GM19023 (cell line): ENCODE results near the gene MEN1.
"Not testable (repeated sequence)": the region's sequence is repeated elsewhere in the genome, so short reads cannot be mapped to it uniquely, and the experiment has no call there.

Experiments used
- ATAC-seq: cut with Tn5 transposase; IDR thresholded peaks from one replicate; pipeline ENCODE4 v1.9.1; 2021; ENCODE audit warnings: mild to moderate bottlenecking, moderate library complexity; ENCODE audit not compliant: unreplicated experiment

MEN1 gene

GRCh38 chr11:64834031-64834722 lies 23.8 kb upstream of the MEN1 start:
- no peak for ATAC-seq

DNA sequence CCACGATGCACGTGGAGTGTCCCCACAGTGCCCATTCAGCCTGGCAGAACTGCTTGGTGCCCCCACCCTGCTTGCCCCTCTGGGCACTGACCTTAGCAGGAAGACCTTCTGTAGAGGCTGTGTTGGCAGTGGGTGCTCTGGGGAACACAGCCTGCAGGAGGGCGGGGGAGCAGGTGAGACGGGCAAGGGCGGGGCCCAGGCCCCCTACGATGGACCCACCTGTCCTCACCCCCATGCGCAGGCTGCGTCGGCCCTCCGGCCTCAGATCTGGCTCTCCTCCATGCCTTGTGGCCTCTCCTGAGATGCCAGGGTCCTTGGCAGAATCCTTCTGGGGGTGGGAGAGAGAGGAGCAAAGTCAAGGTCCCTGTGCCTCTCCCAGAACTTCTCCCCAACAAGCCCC lies 23.2 kb upstream of the MEN1 start:
- no peak for ATAC-seq

GRCh38 chr11:64833198-64833502 lies 22.8 kb upstream of the MEN1 start:
- no peak for ATAC-seq

DNA sequence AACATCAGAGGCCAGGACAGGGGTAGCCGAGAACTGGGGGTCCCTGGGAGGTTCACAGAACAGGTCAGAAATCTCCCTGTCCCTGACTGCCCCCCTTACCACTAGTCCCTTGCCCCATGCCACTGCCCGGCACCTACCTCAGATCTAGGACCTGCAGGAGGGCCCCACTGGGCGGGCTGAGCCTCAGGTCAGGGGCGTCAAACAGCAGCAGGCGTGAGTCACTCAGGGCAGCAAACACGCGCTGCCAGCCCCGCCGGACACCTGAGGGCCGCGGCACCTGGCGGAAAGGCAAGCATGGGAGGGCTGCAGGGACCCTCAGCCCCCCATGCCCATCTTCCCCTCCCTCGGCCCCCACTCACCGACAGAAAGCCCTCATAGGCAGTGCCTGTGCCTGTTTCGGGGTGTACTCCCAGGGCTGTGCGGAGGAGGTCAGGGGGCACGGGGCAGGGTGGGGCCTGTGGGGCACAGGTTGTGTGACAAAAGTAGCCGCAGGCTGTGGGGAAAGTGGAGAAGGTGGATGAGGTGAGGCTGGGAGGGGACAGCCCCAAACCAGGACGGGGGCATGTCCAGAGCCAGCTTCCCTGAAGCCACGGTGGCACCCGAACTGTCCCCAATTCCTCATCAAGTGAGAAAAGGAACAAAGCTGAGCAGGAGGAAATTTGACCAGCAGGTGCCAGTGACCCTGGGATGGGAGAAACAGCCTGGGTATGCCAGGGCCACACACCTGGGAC lies 22.3 kb upstream of the MEN1 start:
- no peak for ATAC-seq

GRCh38 chr11:64831411-64831891 lies 21.1 kb upstream of the MEN1 start:
- no peak for ATAC-seq

DNA sequence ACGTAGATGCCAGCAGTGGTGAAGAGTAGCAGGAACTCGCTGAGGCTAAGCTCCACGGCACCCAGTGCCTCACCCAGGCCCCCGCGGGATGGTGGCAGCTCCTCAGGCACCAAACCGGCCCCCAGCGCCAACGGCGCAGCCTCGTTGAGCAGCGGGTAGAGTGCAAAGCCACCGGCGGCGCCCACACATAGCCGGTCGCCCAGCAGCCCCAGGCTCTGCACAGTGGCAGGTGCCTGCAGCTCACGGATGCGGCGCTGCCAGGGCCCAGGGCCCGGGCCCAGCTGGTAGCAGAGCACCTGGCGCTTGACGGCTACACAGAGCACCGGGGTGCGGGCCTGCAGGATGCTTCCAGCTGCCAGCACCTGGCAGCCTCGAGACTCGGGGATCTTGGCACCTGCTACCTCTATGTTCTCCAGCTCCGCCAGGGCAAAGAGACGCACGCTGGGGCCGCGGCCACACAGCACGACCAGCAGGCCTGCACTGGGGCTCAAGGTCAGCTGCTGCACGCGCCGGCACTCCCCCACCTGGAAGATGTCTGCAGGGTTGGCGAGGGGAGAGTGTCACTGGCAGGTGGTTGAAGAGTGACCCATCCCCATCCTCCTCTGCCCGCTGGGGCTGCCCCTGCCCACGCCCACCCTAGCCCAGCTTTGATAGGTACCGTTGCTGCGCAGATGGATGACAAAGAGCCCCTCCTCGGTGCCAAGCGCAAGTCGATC lies 19.3 kb upstream of the MEN1 start:
- no peak for ATAC-seq

DNA sequence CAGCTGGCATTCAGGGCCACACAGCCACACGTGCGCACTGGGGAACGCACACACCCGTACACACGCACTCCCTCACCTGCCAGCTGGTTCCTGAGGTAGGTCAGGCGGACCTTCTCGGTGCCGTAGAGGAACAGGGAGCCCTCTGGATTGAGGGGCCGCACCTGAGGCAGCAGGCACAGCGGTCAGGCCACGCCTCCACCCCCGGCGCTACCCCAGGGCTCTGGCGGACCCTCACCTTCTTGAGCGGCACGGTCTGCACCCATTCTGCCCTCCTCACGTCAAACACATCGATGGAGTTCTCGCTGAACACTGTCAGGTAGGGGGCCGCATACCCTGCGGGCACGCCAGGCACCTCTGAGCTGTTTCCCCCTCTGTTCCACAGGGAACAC lies 17.1 kb upstream of the MEN1 start:
- ATAC-seq: no peak

- no peak for ATAC-seq
Observed at GRCh38 chr11:64826578-64827450, 16.5 kb upstream of the MEN1 start.

DNA sequence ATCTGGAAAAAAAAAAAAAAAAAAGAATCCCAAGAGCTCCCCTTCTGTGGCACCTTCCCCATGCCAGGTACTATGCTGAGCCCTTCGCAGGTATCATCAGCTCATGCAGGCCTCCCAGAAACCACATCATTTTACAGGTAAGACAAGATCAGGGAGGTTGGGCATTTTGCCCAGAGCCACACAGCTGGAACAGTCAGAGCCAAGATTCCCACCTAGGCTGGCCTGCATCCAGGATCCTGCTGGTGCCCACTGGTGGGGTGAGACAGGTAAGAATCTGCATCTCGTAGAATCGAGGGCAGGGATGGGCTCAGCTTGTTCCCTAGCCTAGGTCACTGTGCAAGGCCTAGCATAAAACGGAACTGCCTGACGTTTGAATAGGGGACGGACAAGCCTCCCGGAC lies 15.7 kb upstream of the MEN1 start:
- no peak for ATAC-seq

DNA sequence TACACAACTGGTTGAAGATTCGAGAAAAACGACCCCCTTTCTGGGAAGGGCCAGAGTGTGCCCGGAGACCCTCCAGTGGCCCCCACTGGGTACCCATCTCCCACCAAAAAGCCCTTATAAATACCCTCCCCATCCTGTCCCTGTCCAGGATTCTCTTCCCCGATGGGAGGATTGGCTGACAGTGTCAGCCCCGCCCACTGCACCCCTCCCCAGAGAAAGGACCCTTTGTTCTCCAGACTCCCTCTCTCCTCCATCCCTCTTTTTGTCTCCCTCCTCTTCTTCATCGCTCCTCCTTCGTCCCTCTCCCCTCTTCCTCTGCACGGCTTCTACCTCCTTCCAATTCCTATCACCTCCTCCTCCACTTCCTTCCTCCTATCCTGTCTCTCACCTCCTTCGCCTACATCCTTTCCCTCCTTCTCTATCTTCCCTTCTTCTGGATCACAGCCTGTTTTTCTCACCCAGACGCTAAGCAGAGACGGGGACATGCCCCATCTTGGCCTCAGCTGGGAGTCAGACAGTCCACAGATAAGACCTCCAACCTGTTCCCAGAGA lies 13.3 kb upstream of the MEN1 start:
- ATAC-seq: no peak

DNA sequence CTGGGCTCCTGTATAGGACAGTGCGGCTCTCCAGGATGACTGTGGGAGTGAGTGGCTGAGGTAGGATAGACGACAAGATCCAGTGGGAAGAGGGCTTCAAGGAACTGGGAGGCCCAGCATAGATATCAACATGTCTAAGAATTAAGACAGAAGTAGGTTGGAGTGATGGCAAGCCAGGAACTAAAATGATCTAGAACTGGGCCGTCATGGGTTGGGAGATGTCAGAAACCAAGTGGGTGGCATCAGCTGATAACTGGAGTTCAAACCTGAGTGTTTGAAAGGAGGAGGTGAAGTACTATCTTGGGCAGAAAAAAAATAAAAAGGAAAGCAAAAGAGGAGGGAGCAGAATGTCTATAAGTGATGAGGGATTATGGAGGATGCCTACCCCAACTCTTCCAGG lies 7.1 kb upstream of the MEN1 start:
- ATAC-seq: no peak

DNA sequence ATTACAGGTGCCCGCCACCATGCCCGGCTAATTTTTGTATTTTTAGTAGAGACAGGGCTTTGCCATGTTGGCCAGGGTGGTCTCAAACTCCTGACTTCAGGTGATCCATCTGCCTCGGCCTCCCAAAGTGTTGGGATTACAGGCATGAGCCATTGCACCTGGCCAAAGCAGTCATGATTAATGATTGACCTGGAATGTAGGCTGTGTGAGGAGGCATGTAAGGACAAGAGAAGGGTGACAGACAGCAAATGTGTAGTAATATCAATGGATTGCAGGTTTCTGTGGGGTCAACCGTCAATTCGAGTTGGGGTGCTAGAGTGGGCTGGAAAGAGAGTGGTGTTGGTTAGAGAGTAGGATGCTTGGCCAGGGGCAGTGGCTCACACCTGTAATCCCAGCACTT lies 5.1 kb upstream of the MEN1 start:
- ATAC-seq: not testable (repeated sequence)

DNA sequence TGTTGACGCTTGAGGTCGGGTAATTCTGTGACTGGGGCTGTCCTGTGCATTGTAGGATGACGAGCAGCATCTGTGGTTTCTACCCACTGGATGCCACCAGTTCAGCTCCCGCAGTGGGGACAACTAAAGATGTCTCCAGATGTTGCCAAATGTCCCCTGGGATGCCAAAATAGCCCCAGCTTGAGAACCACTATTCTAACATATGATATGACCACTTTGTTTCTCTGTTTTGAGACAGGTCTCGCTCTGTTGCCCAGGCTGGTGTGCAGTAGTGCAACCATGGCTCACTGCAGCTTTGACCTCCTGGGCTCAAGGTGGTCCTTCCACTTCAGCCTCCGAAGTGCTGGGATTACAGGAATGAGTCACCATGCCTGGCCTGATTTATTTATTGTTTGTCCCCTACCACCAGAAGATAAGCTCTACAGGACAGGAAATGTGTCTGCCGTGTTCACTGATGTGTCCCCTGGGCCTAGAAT lies 4.4 kb upstream of the MEN1 start:
- peak; percentile 43 for ATAC-seq

DNA sequence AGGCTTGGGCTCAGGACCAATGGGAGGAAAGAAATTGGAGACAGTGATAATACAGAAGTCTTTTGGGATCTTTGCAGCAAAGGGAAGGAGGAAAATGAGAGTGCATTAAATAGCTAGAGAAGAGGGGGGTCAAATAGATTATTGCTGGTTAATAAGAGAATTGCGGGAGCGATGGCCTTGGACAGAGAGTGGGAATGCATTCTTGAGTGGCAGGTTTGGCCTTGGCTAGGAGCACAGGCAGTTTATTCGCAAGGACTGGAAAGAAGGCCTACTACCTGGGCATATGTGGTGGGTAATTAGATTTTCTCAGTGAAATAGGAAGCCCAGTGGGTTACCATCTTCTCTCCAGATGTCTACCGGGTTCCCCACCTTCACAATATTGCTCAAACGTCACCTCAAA lies 3.5 kb upstream of the MEN1 start:
- no peak for ATAC-seq

DNA sequence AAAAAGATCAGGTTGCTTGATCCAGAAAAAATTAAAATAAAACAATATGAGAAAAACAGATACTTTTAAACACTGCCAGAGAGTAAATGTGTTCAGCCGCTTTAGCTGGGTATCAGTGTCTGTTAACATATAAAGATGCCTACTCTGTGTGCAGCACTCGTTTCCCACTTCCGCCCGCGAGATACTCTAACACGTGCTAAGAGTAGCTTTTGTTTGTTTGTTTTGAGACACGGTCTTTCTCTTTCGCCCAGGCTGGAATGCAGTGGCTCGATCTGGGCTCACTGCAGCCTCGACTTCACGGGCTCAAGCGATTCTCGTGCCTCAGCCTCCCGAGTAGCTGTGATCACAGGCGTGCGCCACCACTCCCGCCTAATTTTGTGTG lies 531 bp upstream of the MEN1 start:
- no peak for ATAC-seq

DNA sequence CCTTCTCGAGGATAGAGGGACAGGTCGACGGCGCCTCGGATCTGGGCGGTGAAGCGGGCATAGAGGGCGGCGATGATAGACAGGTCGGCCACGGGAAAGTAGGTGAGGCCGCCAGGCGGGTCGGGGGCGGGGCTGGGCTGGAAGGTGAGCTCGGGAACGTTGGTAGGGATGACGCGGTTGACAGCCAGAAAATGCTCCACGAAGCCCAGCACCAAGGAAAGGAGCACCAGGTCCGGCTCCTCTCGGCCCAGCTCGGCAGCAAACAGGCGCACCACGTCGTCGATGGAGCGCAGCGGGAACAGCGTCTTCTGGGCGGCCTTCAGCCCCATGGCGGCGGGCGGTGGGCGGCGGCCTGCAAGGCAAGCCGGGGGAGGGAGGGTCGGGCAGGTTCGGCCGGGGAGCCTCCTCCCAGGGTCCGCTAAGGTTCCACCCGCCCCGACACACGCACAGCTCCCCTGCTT lies 540 bp downstream of the MEN1 start:
- no peak for ATAC-seq

DNA sequence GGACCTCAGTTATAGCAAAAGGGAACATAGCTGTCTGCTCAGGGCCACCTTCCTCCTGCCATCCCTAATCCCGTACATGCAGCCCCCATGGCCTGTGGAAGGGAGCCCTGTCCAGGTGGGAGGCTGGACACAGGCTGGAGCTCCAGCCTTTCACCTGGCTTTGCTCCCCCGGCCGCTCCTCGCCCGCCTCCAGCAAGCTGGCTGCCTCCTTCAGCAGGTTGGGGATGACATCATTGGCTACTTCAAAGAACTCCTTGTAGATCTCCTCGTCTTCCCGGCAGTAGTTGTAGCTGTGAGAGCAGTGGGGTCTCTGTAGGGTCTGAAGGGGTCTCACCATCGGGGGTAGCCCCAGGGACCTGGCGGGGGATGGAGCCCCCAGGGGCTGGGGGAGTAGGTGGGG lies 4.9 kb downstream of the MEN1 start:
- no peak for ATAC-seq

- ATAC-seq: no peak
Observed at GRCh38 chr11:64804346-64805210, 5.8 kb downstream of the MEN1 start.

GRCh38 chr11:64803846-64804345 lies 6.5 kb downstream of the MEN1 start:
- ATAC-seq: no peak
